Liver (tissue), 9 donors: ENCODE results near the gene ZNF432. TPM values are rescaled to one million over a fixed set of nuclear protein-coding genes. Genes with fewer than 3 reads are reported as not detected.

Experiments used
- DNase-seq: peaks from one replicate; pipeline ENCODE4 v3.0.0-alpha.2; 2017; ENCODE audit warnings: low spot score
- H3K27ac ChIP-seq, 2 donors: one replicate each; pipeline ENCODE4 v1.7.0; 2013; ENCODE audit warnings: inconsistent platforms in 2 of 2, low read length in 2 of 2, control low read depth in 1 of 2, low read depth in 1 of 2, mild to moderate bottlenecking in 1 of 2
- H3K27me3 ChIP-seq, 4 donors: one replicate each; pipeline versions ENCODE4 v1.6.1 to v1.7.0; 2013; ENCODE audit warnings: low read length in 3 of 4, inconsistent platforms in 1 of 4, mild to moderate bottlenecking in 1 of 4, moderate library complexity in 1 of 4; ENCODE audit not compliant: control insufficient read depth in 4 of 4, insufficient read depth in 4 of 4
- H3K36me3 ChIP-seq, 4 donors: one replicate each; pipeline versions ENCODE4 v1.6.1 to v1.7.0; 2013; ENCODE audit warnings: low read length in 3 of 4, mild to moderate bottlenecking in 3 of 4, low read depth in 1 of 4, moderate library complexity in 1 of 4; ENCODE audit not compliant: control insufficient read depth in 4 of 4, insufficient read depth in 3 of 4
- H3K4me1 ChIP-seq, 4 donors: one replicate each; pipeline versions ENCODE4 v1.6.1 to v1.7.0; 2013; ENCODE audit warnings: low read length in 3 of 4, mild to moderate bottlenecking in 3 of 4, moderate library complexity in 1 of 4; ENCODE audit not compliant: control insufficient read depth in 4 of 4, insufficient read depth in 4 of 4
- H3K4me3 ChIP-seq, 3 donors: one replicate each; pipeline versions ENCODE4 v1.6.1 to v1.7.0; 2013; ENCODE audit warnings: low read length in 3 of 3, control low read depth in 1 of 3, low read depth in 1 of 3, mild to moderate bottlenecking in 1 of 3
- H3K9ac ChIP-seq, 2 donors: one replicate each; pipeline ENCODE4 v1.7.0; 2013; ENCODE audit warnings: low read length in 2 of 2, mild to moderate bottlenecking in 2 of 2, moderate library complexity in 2 of 2, control low read depth in 1 of 2, low read depth in 1 of 2
- H3K9me3 ChIP-seq, 4 donors: one replicate each; pipeline versions ENCODE4 v1.6.1 to v1.7.0; 2013; ENCODE audit warnings: low read length in 3 of 4; ENCODE audit not compliant: control insufficient read depth in 4 of 4
- CTCF ChIP-seq: fragments of 150-350 bp; IDR thresholded peaks from 2 replicates; pipeline ENCODE4 v1.5.1; 2017; ENCODE audit warnings: improper control_type of control experiment, low read depth, low read length; ENCODE audit not compliant: missing input control
- EGR1 ChIP-seq, 2 donors: IDR thresholded peaks; 2 replicates each; pipeline ENCODE4 v1.6.1; 2016 to 2018; ENCODE audit warnings: antibody characterized with exemption in 2 of 2, low read depth in 2 of 2
- FOXA1 ChIP-seq: IDR thresholded peaks from 2 replicates; pipeline ENCODE4 v1.6.1; 2016; ENCODE audit warnings: antibody characterized with exemption
- HNF4A ChIP-seq, 2 donors: conservative IDR thresholded peaks; 2 replicates each; pipeline ENCODE4 v1.6.1; 2016; ENCODE audit warnings: antibody characterized with exemption in 2 of 2, mild to moderate bottlenecking in 2 of 2
- HNF4G ChIP-seq: IDR thresholded peaks from 2 replicates; pipeline ENCODE4 v1.6.1; 2016; ENCODE audit warnings: antibody characterized with exemption
- JUND ChIP-seq, 2 donors: IDR thresholded peaks; 2 replicates each; pipeline ENCODE4 v1.6.1; 2016; ENCODE audit warnings: antibody characterized with exemption in 2 of 2
- MAX ChIP-seq: IDR thresholded peaks from 2 replicates; pipeline ENCODE4 v1.6.1; 2016; ENCODE audit warnings: antibody characterized with exemption
- NR2F2 ChIP-seq: IDR thresholded peaks from 2 replicates; pipeline ENCODE4 v1.6.1; 2016; ENCODE audit warnings: antibody characterized with exemption
- RAD21 ChIP-seq, 2 donors: IDR thresholded peaks; 2 replicates each; pipeline ENCODE4 v1.6.1; 2016; ENCODE audit warnings: antibody characterized with exemption in 2 of 2, mild to moderate bottlenecking in 2 of 2
- RXRA ChIP-seq, 2 donors: IDR thresholded peaks; 2 replicates each; pipeline ENCODE4 v1.6.1; 2017 to 2018; ENCODE audit warnings: antibody characterized with exemption in 2 of 2, mild to moderate bottlenecking in 1 of 2
- SP1 ChIP-seq: IDR thresholded peaks from 2 replicates; pipeline ENCODE4 v1.6.1; 2018; ENCODE audit warnings: antibody characterized with exemption, mild to moderate bottlenecking
- YY1 ChIP-seq: IDR thresholded peaks from 2 replicates; pipeline ENCODE4 v1.6.1; 2016; ENCODE audit warnings: antibody characterized with exemption, mild to moderate bottlenecking
- WGBS: extraction: QIAGEN DNeasy Blood & Tissue Kit; methylation state at CpG from one replicate; pipeline ENCODE4 v1.1.7; 2013; 5-methylcytosine and 5-hydroxymethylcytosine counted together
- polyA plus RNA-seq, 2 donors: library from polyadenylated mRNA; stranded (reverse) in 1 of 2; unstranded in 1 of 2; fragments of 200-250 nt in 1 of 2; fragments of >200 nt in 1 of 2; fragmentation: Nextera tagmentation in 1 of 2; extraction: Ambion mirVana in 1 of 2; gene quantifications; one replicate each; pipeline versions ENCODE4 v1.2.1 to v1.2.3, GENCODE V29; 2013 to 2015
- total RNA-seq, 2 donors: library from RNA; depleted of rRNA; stranded (reverse); fragments of >200 nt; gene quantifications; one replicate each; pipeline ENCODE4 v1.2.3, GENCODE V29; 2014
- TF ChIP-seq, protein P1 (sequence below): IDR thresholded peaks from 2 replicates; pipeline ENCODE4 v1.6.1; 2016; ENCODE audit warnings: antibody characterized with exemption
- TF ChIP-seq, protein P2 (sequence below): IDR thresholded peaks from 2 replicates; pipeline ENCODE4 v1.6.1; 2016; ENCODE audit warnings: antibody characterized with exemption
- donor health status: healthy.
- donor health status: healthy.
- donor health status: healthy.
- donor health status: healthy.
- donor health status: healthy.

The ZNF432 gene
- total and polyA plus RNA-seq, 4 donors: 0.83 to 4.8 (median 1.9) TPM

DNA sequence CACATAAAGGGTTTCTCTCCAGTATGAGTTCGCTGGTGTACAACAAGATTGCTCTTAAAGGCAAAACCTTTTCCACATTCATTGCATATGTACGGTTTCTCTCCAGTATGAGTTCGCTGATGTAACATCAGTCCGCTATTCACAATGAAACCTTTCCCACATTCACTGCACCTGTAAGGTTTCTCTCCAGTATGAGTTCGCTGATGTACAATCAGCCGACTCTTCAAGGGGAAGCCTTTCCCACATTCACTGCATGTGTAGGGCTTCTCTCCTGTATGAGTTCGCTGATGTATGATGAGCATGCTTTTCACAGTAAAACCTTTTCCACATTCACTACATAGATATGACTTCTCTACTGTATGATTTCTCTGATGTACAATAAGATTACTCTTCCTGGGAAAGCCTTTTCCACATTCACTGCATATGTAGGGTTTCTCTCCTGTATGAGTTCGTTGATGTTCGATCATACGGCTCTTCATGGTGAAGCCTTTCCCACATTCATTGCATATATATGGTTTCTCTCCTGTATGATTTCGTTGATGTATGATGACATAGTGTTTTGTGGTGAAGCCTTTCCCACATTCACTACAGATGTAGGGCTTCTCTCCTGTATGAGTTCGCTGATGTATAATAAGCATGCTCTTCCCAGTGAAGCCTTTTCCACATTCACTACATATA lies 14.4 kb downstream of the ZNF432 start:
- Histone ChIP-seq H3K4me1 (no peaks in the 10 kb centered on the region), H3K9me3 (peaks cover 54 to 93% (median 80%) of the 10 kb centered on the region in 4 donors), H3K9ac (no peak overlapping the region), H3K27ac (no peak overlapping the region), H3K4me3 (peak overlapping the region in 2 of 3 donors; percentile 56 to 70), H3K27me3 (no peaks in the 10 kb centered on the region), H3K36me3 (peaks cover 18 to 57% (median 50%) of the 10 kb centered on the region in 4 donors)
- 98% methylated on average over 12 of the region's 12 CpGs for WGBS
- DNase-seq: no peak
- TF ChIP-seq SP1: no peak
- TF ChIP-seq, protein P1, sequence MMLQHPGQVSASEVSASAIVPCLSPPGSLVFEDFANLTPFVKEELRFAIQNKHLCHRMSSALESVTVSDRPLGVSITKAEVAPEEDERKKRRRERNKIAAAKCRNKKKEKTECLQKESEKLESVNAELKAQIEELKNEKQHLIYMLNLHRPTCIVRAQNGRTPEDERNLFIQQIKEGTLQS: no peak
- no peak for TF ChIP-seq NR2F2
- TF ChIP-seq EGR1 (IDR thresholded peaks at IDR 0.05; ENCODE audit: low read depth in 2 of 2): no peak
- TF ChIP-seq HNF4G: no peak
- no peak for TF ChIP-seq CTCF
- TF ChIP-seq JUND (IDR thresholded peaks at IDR 0.05): no peak
- TF ChIP-seq RAD21 (IDR thresholded peaks at IDR 0.05): no peak
- no peak for TF ChIP-seq FOXA1
- no peak for TF ChIP-seq MAX
- TF ChIP-seq RXRA (IDR thresholded peaks at IDR 0.05): no peak
- no peak for TF ChIP-seq YY1
- TF ChIP-seq HNF4A (conservative IDR thresholded peaks at IDR 0.05): no peak
- TF ChIP-seq, protein P2, sequence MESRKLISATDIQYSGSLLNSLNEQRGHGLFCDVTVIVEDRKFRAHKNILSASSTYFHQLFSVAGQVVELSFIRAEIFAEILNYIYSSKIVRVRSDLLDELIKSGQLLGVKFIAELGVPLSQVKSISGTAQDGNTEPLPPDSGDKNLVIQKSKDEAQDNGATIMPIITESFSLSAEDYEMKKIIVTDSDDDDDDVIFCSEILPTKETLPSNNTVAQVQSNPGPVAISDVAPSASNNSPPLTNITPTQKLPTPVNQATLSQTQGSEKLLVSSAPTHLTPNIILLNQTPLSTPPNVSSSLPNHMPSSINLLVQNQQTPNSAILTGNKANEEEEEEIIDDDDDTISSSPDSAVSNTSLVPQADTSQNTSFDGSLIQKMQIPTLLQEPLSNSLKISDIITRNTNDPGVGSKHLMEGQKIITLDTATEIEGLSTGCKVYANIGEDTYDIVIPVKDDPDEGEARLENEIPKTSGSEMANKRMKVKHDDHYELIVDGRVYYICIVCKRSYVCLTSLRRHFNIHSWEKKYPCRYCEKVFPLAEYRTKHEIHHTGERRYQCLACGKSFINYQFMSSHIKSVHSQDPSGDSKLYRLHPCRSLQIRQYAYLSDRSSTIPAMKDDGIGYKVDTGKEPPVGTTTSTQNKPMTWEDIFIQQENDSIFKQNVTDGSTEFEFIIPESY: no peak

DNA sequence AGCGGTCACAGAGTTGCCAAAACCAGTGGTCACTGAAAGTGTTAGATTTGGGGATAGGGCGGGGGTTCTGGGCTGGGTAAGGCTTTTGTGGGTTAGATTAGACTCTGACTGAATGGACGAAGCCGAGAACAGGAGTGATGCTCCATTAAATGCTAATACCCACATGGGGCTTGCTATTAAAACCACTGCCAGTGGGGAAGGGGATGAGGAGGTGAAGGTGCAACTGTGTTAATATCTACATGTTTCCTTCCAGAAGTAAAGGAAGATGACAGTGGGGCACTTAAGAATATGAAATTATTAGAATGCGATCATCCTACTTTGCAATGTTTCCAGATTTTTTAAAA lies 19.9 kb downstream of the ZNF432 start:
- Histone ChIP-seq H3K36me3 (peaks cover 7 to 21% (median 17%) of the 10 kb centered on the region in 4 donors), H3K9me3 (peaks cover 31 to 72% (median 60%) of the 10 kb centered on the region in 4 donors), H3K4me1 (peaks cover 0 to 5% (median 3%) of the 10 kb centered on the region in 4 donors), H3K27ac (peak overlapping the region; percentile 79 to 84), H3K27me3 (no peaks in the 10 kb centered on the region), H3K4me3 (peak overlapping the region; percentile 75 to 91 (median 84)), H3K9ac (peak overlapping the region; percentile 36 to 76)
- DNase-seq: no peak
- WGBS: 30% methylated on average over 5 of the region's 5 CpGs
- TF ChIP-seq, protein P2: no peak
- peak; percentile 43 for TF ChIP-seq YY1
